Measurements from ENCODE around the gene THOC2. TPM values are rescaled to one million over a fixed set of nuclear protein-coding genes. Genes with fewer than 3 reads are reported as not detected.

Gene THOC2
- total RNA-seq, 2 experiments from 2014 or later: 73.8 to 99.1 TPM

GRCh38 chrX:123756320-123756719, 23.5 kb upstream of the THOC2 start:
- no peaks in the 10 kb centered on the region for H3K79me2 ChIP-seq (ENCODE audit: insufficient read depth, low read depth, low read length)
- no peak overlapping the region for H3K27ac ChIP-seq (ENCODE audit: low read depth, low read length, poor library complexity, severe bottlenecking)
- intact Hi-C loops (cut with micrococcal nuclease; ENCODE audit: unreplicated experiment): no loop called here
- H3K9me3 ChIP-seq (ENCODE audit: low read length): no peaks in the 10 kb centered on the region
- ChIA-PET POLR2A (no interaction called here), CTCF (ENCODE audit: unreplicated experiment) (no interaction called here)
- H4K20me1 ChIP-seq (ENCODE audit: insufficient read depth, low read length): no peaks in the 10 kb centered on the region
- no peak for DNase-seq (ENCODE audit: low spot score)
- no TSS peak for BruUV-seq (replicated peaks)
- no peaks in the 10 kb centered on the region for H3K36me3 ChIP-seq (ENCODE audit: insufficient read depth, low read length)
- no peak overlapping the region for H2AFZ ChIP-seq (ENCODE audit: low read length)
- H3K4me2 ChIP-seq (ENCODE audit: low read length): no peak overlapping the region
- peaks cover 18% of the 10 kb centered on the region for H3K4me1 ChIP-seq (ENCODE audit: insufficient read depth, low read length, poor library complexity, severe bottlenecking)
- no peaks in the 10 kb centered on the region for H3K9me2 ChIP-seq (ENCODE audit: insufficient read depth, low read length)
- no peak overlapping the region for H3K4me3 ChIP-seq (ENCODE audit: low read depth, low read length, poor library complexity, severe bottlenecking)
- TF ChIP-seq CTCF (conservative IDR thresholded peaks at IDR 0.05; ENCODE audit: low read length): no peak
- TF ChIP-seq EZH2phosphoT487 (IDR thresholded peaks at IDR 0.05; ENCODE audit: borderline replicate concordance, low read depth, low read length): no peak

- Histone ChIP-seq H3K4me3 (ENCODE audit: low read depth, low read length, poor library complexity, severe bottlenecking) (no peak overlapping the region), H3K9me3 (ENCODE audit: low read length) (no peaks in the 10 kb centered on the region), H3K4me1 (ENCODE audit: insufficient read depth, low read length, poor library complexity, severe bottlenecking) (peaks cover 18% of the 10 kb centered on the region), H4K20me1 (ENCODE audit: insufficient read depth, low read length) (no peaks in the 10 kb centered on the region), H3K79me2 (ENCODE audit: insufficient read depth, low read depth, low read length) (no peaks in the 10 kb centered on the region), H2AFZ (ENCODE audit: low read length) (no peak overlapping the region), H3K9me2 (ENCODE audit: insufficient read depth, low read length) (no peaks in the 10 kb centered on the region), H3K36me3 (ENCODE audit: insufficient read depth, low read length) (no peaks in the 10 kb centered on the region), H3K4me2 (ENCODE audit: low read length) (no peak overlapping the region), H3K27ac (ENCODE audit: low read depth, low read length, poor library complexity, severe bottlenecking) (no peak overlapping the region)
- intact Hi-C loops (cut with micrococcal nuclease; ENCODE audit: unreplicated experiment): no loop called here
- no peak for DNase-seq (ENCODE audit: low spot score)
- no TSS peak for BruUV-seq (replicated peaks)
- POLR2A ChIA-PET: interaction anchor here (0.6 to 0.7 kb wide), 2 partner anchors 18 to 41 kb away, joined by 3 to 4 read pairs; no protein-coding TSS in a partner anchor
- TF ChIP-seq EZH2phosphoT487 (IDR thresholded peaks at IDR 0.05; ENCODE audit: borderline replicate concordance, low read depth, low read length): no peak
- TF ChIP-seq CTCF (conservative IDR thresholded peaks at IDR 0.05; ENCODE audit: low read length): no peak
- CTCF ChIA-PET (ENCODE audit: unreplicated experiment): no interaction called here
These were observed 22.3 kb upstream of the THOC2 start for GRCh38 chrX:123755107-123755506.

- peak; percentile 64 for DNase-seq (ENCODE audit: low spot score)
- no TSS peak for BruUV-seq (replicated peaks)
- H3K4me1 ChIP-seq (ENCODE audit: insufficient read depth, low read length, poor library complexity, severe bottlenecking): peaks cover 18% of the 10 kb centered on the region
- no peaks in the 10 kb centered on the region for H3K79me2 ChIP-seq (ENCODE audit: insufficient read depth, low read depth, low read length)
- CTCF ChIA-PET (ENCODE audit: unreplicated experiment): no interaction called here
- POLR2A ChIA-PET: interaction anchor here (0.6 to 1.0 kb wide), 3 partner anchors 11 to 17 kb away, joined by 3 to 5 read pairs (median 4); no protein-coding TSS in a partner anchor
- no peaks in the 10 kb centered on the region for H3K36me3 ChIP-seq (ENCODE audit: insufficient read depth, low read length)
- peak overlapping the region; percentile 38 for H3K4me3 ChIP-seq (ENCODE audit: low read depth, low read length, poor library complexity, severe bottlenecking)
- peak overlapping the region; percentile 59 for H3K27ac ChIP-seq (ENCODE audit: low read depth, low read length, poor library complexity, severe bottlenecking)
- intact Hi-C loops (cut with micrococcal nuclease; ENCODE audit: unreplicated experiment): no loop called here
- H3K4me2 ChIP-seq (ENCODE audit: low read length): peak overlapping the region; percentile 58
- TF ChIP-seq CTCF (conservative IDR thresholded peaks at IDR 0.05; ENCODE audit: low read length) (no peak), EZH2phosphoT487 (IDR thresholded peaks at IDR 0.05; ENCODE audit: borderline replicate concordance, low read depth, low read length) (no peak)
- no peaks in the 10 kb centered on the region for H3K9me3 ChIP-seq (ENCODE audit: low read length)
- peak overlapping the region; percentile 72; the same call in 1 of the 2 replicates for H2AFZ ChIP-seq (ENCODE audit: low read length)
- H4K20me1 ChIP-seq (ENCODE audit: insufficient read depth, low read length): no peaks in the 10 kb centered on the region
- no peaks in the 10 kb centered on the region for H3K9me2 ChIP-seq (ENCODE audit: insufficient read depth, low read length)
These were observed 21.0 kb upstream of the THOC2 start for GRCh38 chrX:123753656-123754350.
